Measurements from ENCODE around the gene ATP10A. TPM values are rescaled to one million over a fixed set of nuclear protein-coding genes. Genes with fewer than 3 reads are reported as not detected.
A peak's percentile ranks its signal among the peaks of the same experiment; 100 is the strongest.
"Not testable (repeated sequence)": the region's sequence is repeated elsewhere in the genome, so short reads cannot be mapped to it uniquely, and the experiment has no call there.

ATP10A gene
- total RNA-seq, 4 donors from 2014 or later: 1.6 to 8.2 (median 3.7) TPM

DNA sequence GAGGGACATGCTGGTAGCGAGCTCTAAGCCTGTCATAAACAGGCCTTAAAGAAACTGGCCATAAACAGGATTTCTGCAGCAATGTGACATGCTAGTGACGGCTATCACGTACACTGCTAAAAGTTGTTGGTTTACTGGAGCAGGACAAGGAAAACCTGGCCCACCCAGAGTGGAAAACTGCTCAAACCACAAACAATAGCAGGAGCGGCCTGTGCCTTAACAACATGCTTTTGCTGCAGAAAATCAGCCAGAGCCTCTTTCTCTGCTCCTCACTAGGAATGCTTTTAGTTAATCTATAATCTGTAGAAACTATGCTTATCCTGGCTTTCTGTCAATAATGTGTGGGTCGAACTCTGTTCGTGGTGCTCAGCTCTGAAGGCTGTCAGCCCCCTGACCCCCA lies 221.4 kb downstream of the ATP10A start:
- WGBS, 2 donors: 71 to 74% methylated on average over 6 of the region's 6 CpGs
- TF ChIP-seq POLR2A (IDR thresholded peaks at IDR 0.05): no peak
- TF ChIP-seq, protein P1, sequence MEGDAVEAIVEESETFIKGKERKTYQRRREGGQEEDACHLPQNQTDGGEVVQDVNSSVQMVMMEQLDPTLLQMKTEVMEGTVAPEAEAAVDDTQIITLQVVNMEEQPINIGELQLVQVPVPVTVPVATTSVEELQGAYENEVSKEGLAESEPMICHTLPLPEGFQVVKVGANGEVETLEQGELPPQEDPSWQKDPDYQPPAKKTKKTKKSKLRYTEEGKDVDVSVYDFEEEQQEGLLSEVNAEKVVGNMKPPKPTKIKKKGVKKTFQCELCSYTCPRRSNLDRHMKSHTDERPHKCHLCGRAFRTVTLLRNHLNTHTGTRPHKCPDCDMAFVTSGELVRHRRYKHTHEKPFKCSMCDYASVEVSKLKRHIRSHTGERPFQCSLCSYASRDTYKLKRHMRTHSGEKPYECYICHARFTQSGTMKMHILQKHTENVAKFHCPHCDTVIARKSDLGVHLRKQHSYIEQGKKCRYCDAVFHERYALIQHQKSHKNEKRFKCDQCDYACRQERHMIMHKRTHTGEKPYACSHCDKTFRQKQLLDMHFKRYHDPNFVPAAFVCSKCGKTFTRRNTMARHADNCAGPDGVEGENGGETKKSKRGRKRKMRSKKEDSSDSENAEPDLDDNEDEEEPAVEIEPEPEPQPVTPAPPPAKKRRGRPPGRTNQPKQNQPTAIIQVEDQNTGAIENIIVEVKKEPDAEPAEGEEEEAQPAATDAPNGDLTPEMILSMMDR (IDR thresholded peaks at IDR 0.05): no peak
- intact Hi-C loops (cut with DNase I; ENCODE audit: low total_unique reads): no loop called here
- no peak for DNase-seq (ENCODE audit: low spot score in 2 of 2)
- H3K4me3 ChIP-seq (ENCODE audit: low read depth, poor library complexity, severe bottlenecking): no peak overlapping the region

DNA sequence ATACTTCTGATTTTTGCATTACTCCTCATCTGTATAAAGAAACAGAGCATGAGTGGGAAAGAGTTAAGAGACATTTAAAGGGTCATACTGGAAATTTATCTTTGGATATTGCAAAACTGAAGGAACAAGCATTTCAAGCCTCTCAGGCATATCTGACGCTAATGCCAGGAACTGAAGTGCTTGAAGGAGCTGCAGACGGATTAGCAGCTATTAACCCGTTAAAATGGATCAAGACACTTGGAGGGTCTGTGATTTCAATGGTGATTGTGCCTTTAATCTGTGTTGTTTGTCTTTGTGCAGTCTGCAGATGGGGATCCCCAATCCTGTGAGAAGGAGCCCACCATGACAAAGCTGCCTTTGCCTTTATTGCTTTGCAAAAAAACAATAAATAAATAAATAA lies 221.8 kb downstream of the ATP10A start:
- 52 to 60% methylated on average over 3 of the region's 3 CpGs for WGBS, 2 donors
- TF ChIP-seq POLR2A (IDR thresholded peaks at IDR 0.05): no peak
- TF ChIP-seq, protein P1 (IDR thresholded peaks at IDR 0.05): no peak
- H3K4me3 ChIP-seq (ENCODE audit: low read depth, poor library complexity, severe bottlenecking): no peak overlapping the region
- DNase-seq (ENCODE audit: low spot score in 2 of 2): no peak
- intact Hi-C loops (cut with DNase I; ENCODE audit: low total_unique reads): no loop called here

DNA sequence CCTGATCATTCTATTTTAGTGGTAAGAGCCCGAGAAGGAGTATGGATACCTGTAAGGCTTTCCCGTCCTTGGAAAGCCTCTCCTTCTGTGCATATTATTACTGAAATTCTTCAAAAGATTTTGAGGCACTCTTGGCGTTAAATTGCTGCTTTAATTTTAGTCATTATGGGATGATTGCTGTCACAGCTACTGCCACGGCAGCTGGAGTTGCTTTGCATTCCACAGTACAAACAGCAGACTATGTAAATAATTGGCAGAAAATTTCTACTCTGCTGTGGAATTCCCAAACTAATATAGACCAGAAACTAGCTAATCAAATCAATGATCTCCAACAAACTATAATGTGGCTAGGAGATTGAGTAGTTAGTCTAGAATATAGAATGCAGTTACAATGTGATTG lies 222.2 kb downstream of the ATP10A start:
- 63 to 74% methylated on average over 4 of the region's 4 CpGs for WGBS, 2 donors
- intact Hi-C loops (cut with DNase I; ENCODE audit: low total_unique reads); DNase-seq (ENCODE audit: low spot score in 2 of 2); H3K4me3 ChIP-seq (ENCODE audit: low read depth, poor library complexity, severe bottlenecking): not testable (repeated sequence)

DNA sequence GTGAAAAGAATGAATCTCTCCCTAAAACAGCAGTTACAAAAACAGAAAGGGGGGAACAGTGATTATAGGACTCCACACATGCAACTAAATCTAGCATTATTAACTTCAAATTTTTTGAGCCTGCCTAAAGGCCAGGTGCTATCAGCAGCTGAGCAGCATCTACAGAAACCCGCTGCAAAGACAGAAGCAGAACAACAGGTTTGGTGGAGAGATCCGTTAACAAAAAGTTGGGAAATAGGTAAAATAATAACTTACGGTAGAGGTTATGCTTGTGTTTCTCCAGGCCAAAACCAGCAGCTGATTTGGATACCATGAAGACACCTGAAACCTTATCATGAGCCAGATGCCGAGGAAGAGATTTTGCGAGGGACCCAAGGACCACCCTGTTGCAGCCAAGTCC lies 222.7 kb downstream of the ATP10A start:
- H3K4me3 ChIP-seq (ENCODE audit: low read depth, poor library complexity, severe bottlenecking): no peak overlapping the region
- TF ChIP-seq, protein P1 (IDR thresholded peaks at IDR 0.05): no peak
- intact Hi-C loops (cut with DNase I; ENCODE audit: low total_unique reads): no loop called here
- DNase-seq (ENCODE audit: low spot score in 2 of 2): no peak
- 79 to 83% methylated on average over 5 of the region's 5 CpGs for WGBS, 2 donors

DNA sequence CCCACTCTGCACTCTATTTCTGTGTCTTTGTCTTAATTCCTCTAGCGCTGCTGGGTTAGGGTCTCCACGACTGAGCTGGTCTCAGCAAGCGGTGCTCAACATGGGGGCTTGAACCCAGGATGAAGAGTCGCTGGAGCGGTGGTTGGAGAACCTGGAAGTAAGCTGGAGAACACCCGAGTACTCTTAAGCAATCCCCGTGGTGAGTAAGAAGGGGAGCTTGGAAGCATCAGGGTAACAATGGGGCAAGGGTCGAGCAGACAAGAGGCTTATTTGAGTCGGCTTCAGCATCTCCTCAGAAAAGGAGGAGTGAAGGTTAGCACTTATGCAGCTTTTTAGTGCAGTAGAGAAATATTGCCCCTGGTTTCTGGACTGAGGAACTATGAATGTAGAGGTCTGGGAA lies 226.6 kb downstream of the ATP10A start:
- WGBS, 2 donors: 88 to 92% methylated on average over 9 of the region's 9 CpGs
- H3K4me3 ChIP-seq (ENCODE audit: low read depth, poor library complexity, severe bottlenecking); intact Hi-C loops (cut with DNase I; ENCODE audit: low total_unique reads): not testable (repeated sequence)
- DNase-seq (ENCODE audit: low spot score in 2 of 2): peak in 1 of 2 donors; percentile 10

DNA sequence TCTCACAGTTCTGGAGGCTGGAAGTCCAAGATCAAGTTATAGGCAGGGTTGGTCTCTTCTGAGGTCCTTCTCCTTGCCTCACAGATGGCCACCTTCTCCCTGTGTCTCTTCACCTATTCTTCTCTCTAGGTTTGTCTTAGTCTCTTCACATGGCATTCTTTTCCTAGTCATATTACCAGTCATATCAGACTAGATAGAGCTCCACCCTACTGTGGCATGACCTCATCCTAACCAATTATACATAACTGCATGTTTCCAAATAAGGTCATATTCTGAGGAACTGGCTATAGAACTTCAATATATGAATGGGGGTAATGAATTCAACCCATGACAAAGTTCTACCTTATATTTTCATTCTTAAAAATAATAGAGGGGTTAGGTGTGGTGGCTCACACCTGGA lies 227.9 kb downstream of the ATP10A start:
- DNase-seq (ENCODE audit: low spot score in 2 of 2): no peak
- TF ChIP-seq, protein P1 (IDR thresholded peaks at IDR 0.05): no peak
- TF ChIP-seq POLR2A (IDR thresholded peaks at IDR 0.05): no peak
- intact Hi-C loops (cut with DNase I; ENCODE audit: low total_unique reads): no loop called here
- no peak overlapping the region for H3K4me3 ChIP-seq (ENCODE audit: low read depth, poor library complexity, severe bottlenecking)

DNA sequence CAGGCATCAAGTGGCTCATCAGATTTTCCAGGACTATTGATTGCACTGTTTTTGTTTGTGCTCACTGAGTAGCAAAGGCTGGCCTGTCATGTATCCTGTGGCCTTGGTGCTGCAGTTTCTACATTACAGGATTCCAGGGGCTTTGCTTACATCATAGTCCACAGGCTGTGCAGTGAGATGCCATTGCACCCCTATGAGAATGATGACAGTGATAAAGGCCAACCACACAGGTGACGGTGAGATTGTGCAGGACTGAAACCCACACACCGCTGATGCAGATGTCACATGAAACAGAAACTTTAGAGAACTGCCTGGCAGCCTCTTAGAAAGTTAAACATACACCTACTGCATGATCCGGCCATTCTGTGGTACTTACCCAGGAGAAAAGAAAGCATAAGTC lies 229.3 kb downstream of the ATP10A start:
- H3K4me3 ChIP-seq (ENCODE audit: low read depth, poor library complexity, severe bottlenecking): no peak overlapping the region
- intact Hi-C loops (cut with DNase I; ENCODE audit: low total_unique reads): no loop called here
- no peak for DNase-seq (ENCODE audit: low spot score in 2 of 2)
- WGBS, 2 donors: 53 to 64% methylated on average over 3 of the region's 3 CpGs
- TF ChIP-seq, protein P1 (IDR thresholded peaks at IDR 0.05): no peak
- TF ChIP-seq POLR2A (IDR thresholded peaks at IDR 0.05): no peak
